GM23338 (cell line): Measurements from ENCODE around the gene PRR19. TPM values are rescaled to one million over a fixed set of nuclear protein-coding genes. Genes with fewer than 3 reads are reported as not detected.

Experiments used
- ATAC-seq: fragments of 200-7000 bp; cut with Tn5 transposase; 3 replicates; pipeline ENCODE4 v1.9.1; 2020
- DNase-seq: peaks from one replicate; pipeline ENCODE4 v3.0.0-alpha.2; 2015; ENCODE audit warnings: low spot score
- H2AFZ ChIP-seq: fragments of 200-600 bp; sonication (generic); 2 replicates; pipeline ENCODE4 v1.8.0; 2016; ENCODE audit warnings: antibody characterized with exemption, mild to moderate bottlenecking, moderate library complexity
- H3F3A ChIP-seq: fragments of 200-600 bp; sonication (generic); replicated peaks from 2 replicates; pipeline ENCODE4 v1.8.0; 2017; ENCODE audit warnings: antibody characterized with exemption, mixed run types, low read depth
- H3K27ac ChIP-seq: fragments of 200-600 bp; sonication (generic); 2 replicates; pipeline ENCODE4 v1.6.1; 2016; ENCODE audit warnings: low read depth
- H3K27me3 ChIP-seq: fragments of 200-600 bp; sonication (generic); 2 replicates; pipeline ENCODE4 v1.8.0; 2016; ENCODE audit warnings: mild to moderate bottlenecking, mixed run types, moderate library complexity; ENCODE audit not compliant: insufficient read depth
- H3K36me3 ChIP-seq: fragments of 200-600 bp; sonication (generic); 2 replicates; pipeline ENCODE4 v1.8.0; 2016; ENCODE audit warnings: mild to moderate bottlenecking; ENCODE audit not compliant: insufficient read depth
- H3K4me1 ChIP-seq: fragments of 200-600 bp; sonication (generic); 2 replicates; pipeline ENCODE4 v1.8.0; 2016; ENCODE audit warnings: mild to moderate bottlenecking, moderate library complexity; ENCODE audit not compliant: insufficient read depth
- H3K4me2 ChIP-seq: fragments of 200-600 bp; sonication (generic); 2 replicates; pipeline ENCODE4 v1.7.1; 2017; ENCODE audit warnings: mixed run types
- H3K4me3 ChIP-seq: fragments of 200-600 bp; sonication (generic); 2 replicates; pipeline ENCODE4 v1.6.1; 2016; ENCODE audit warnings: mixed run types
- H3K79me2 ChIP-seq: fragments of 200-600 bp; sonication (generic); replicated peaks from 2 replicates; pipeline ENCODE4 v1.8.0; 2017; ENCODE audit warnings: mild to moderate bottlenecking; ENCODE audit not compliant: insufficient read depth
- H3K9me2 ChIP-seq: fragments of 200-600 bp; sonication (generic); 2 replicates; pipeline ENCODE4 v1.8.0; 2017; ENCODE audit not compliant: insufficient read depth
- H4K20me1 ChIP-seq: fragments of 200-600 bp; sonication (generic); replicated peaks from 2 replicates; pipeline ENCODE4 v1.8.0; 2017; ENCODE audit warnings: mild to moderate bottlenecking; ENCODE audit not compliant: insufficient read depth
- H3K27ac Mint-ChIP-seq: 2 replicates; pipeline ENCODE4 v1.8.0; 2020; ENCODE audit warnings: inconsistent platforms, mild to moderate bottlenecking, moderate library complexity, mixed read lengths
- H3K27me3 Mint-ChIP-seq: 3 replicates; pipeline ENCODE4 v1.8.0; 2022; ENCODE audit warnings: low read depth, mild to moderate bottlenecking, moderate library complexity, mixed read lengths, inconsistent platforms; ENCODE audit not compliant: insufficient read depth, poor library complexity
- H3K36me3 Mint-ChIP-seq: 3 replicates; pipeline ENCODE4 v1.8.0; 2021; ENCODE audit warnings: low read depth, mild to moderate bottlenecking, inconsistent platforms, moderate library complexity, mixed read lengths
- H3K4me1 Mint-ChIP-seq: 3 replicates; pipeline ENCODE4 v1.8.0; 2020; ENCODE audit warnings: mild to moderate bottlenecking, inconsistent platforms, mixed read lengths
- H3K4me3 Mint-ChIP-seq: 3 replicates; pipeline ENCODE4 v1.8.0; 2021; ENCODE audit warnings: moderate library complexity, mild to moderate bottlenecking, inconsistent platforms, mixed read lengths
- H3K9me3 Mint-ChIP-seq: 3 replicates; pipeline ENCODE4 v1.8.0; 2020; ENCODE audit warnings: moderate library complexity, mild to moderate bottlenecking, inconsistent platforms, mixed read lengths
- ETS1 ChIP-seq: IDR thresholded peaks from 2 replicates; pipeline ENCODE4 v1.6.1; 2016; ENCODE audit warnings: antibody characterized with exemption
- EZH2 ChIP-seq: fragments of 200-600 bp; sonication (generic); IDR thresholded peaks from one replicate; pipeline ENCODE4 v1.8.0; 2017; ENCODE audit warnings: antibody characterized with exemption, mild to moderate bottlenecking, low read depth; ENCODE audit not compliant: unreplicated experiment
- ZNF114 ChIP-seq: fragments of 250-450 bp; sonication (Bioruptor Pico); IDR thresholded peaks from 2 replicates; pipeline ENCODE4 v1.5.0; 2020; ENCODE audit warnings: mild to moderate bottlenecking, moderate library complexity
- ZNF331 ChIP-seq: fragments of 250-450 bp; sonication (Bioruptor Pico); IDR thresholded peaks from 2 replicates; pipeline ENCODE4 v1.5.0; 2020; ENCODE audit warnings: low read depth, mild to moderate bottlenecking, moderate library complexity
- ZNF462 ChIP-seq: fragments of 250-450 bp; sonication (Bioruptor Pico); IDR thresholded peaks from 2 replicates; pipeline ENCODE4 v1.5.0; 2020; ENCODE audit warnings: mild to moderate bottlenecking, moderate library complexity
- polyA plus RNA-seq: library from polyadenylated mRNA; unstranded; fragments of >200 nt; fragmentation: Nextera tagmentation; extraction: Ambion mirVana; gene quantifications from 2 replicates; pipeline ENCODE4 v1.2.1, GENCODE V29; 2016
- total RNA-seq: library from RNA; depleted of rRNA; stranded (reverse); fragments of >200 nt; shearing (Covaris generic); gene quantifications from 2 replicates; pipeline ENCODE4 v1.2.3, GENCODE V29; 2014

PRR19 gene
- total and polyA plus RNA-seq, 2 experiments from 2014 or later: 3.6 to 4.1 TPM

- Mint-ChIP-seq H3K27ac (no peak overlapping the region), H3K4me3 (no peak overlapping the region)
- H3K4me2 ChIP-seq: no peak overlapping the region
Measured at GRCh38 chr19:42327381-42327780, 25.4 kb downstream of the PRR19 start.

More at GRCh38 chr19:42327381-42327780, 25.4 kb downstream of the PRR19 start:
- Histone ChIP-seq H3K36me3 (no peaks in the 10 kb centered on the region), H4K20me1 (peaks cover 4% of the 10 kb centered on the region), H3K9me2 (no peaks in the 10 kb centered on the region), H3K27me3 (peaks cover 14% of the 10 kb centered on the region), H3K79me2 (peaks cover 26% of the 10 kb centered on the region), H3K4me3 (no peak overlapping the region), H3K4me1 (peaks cover 6% of the 10 kb centered on the region; the same call in 1 of the 2 replicates), H3K27ac (no peak overlapping the region), H2AFZ (no peak overlapping the region), H3F3A (peaks cover 6% of the 10 kb centered on the region)
- Mint-ChIP-seq H3K9me3 (no peaks in the 10 kb centered on the region), H3K4me1 (peaks cover 31% of the 10 kb centered on the region), H3K36me3 (no peaks in the 10 kb centered on the region), H3K27me3 (peaks cover 17% of the 10 kb centered on the region)
- DNase-seq (no peak), ATAC-seq (no peak)
- TF ChIP-seq ZNF462: no peak
- no peak for TF ChIP-seq EZH2
- TF ChIP-seq ZNF114 (CRISPR knock-in tag): no peak
- no peak for TF ChIP-seq ZNF331 (CRISPR knock-in tag)
- no peak for TF ChIP-seq ETS1
